Ecto neural progenitor cell (in vitro differentiated cells): ENCODE results near the gene SLC6A13.
A peak's percentile ranks its signal among the peaks of the same experiment; 100 is the strongest.
"Not testable (repeated sequence)": the region's sequence is repeated elsewhere in the genome, so short reads cannot be mapped to it uniquely, and the experiment has no call there.

Experiments
- DNase-seq: peaks from one replicate; pipeline ENCODE4 v3.0.0-alpha.2; 2018; ENCODE audit warnings: low spot score

The SLC6A13 gene

GRCh38 chr12:197911-198695, 64.5 kb downstream of the SLC6A13 start:
- DNase-seq, result no peak

GRCh38 chr12:197347-197746, 65.3 kb downstream of the SLC6A13 start:
- DNase-seq, result no peak

- DNase-seq, result no peak
Observed at GRCh38 chr12:196436-196835, 66.2 kb downstream of the SLC6A13 start.

GRCh38 chr12:195951-196350, 66.7 kb downstream of the SLC6A13 start:
- DNase-seq, result no peak

- no peak for DNase-seq
Observed at GRCh38 chr12:195156-195555, 67.5 kb downstream of the SLC6A13 start.

GRCh38 chr12:194276-194675, 68.4 kb downstream of the SLC6A13 start:
- DNase-seq, result no peak

- DNase-seq, result no peak
Observed at GRCh38 chr12:193261-193660, 69.4 kb downstream of the SLC6A13 start.

- no peak for DNase-seq
Observed at GRCh38 chr12:191541-191940, 71.1 kb downstream of the SLC6A13 start.

- no peak for DNase-seq
Observed at GRCh38 chr12:190881-191280, 71.8 kb downstream of the SLC6A13 start.

GRCh38 chr12:189622-189962, 73.0 kb downstream of the SLC6A13 start:
- DNase-seq, result no peak

- peak; percentile 89 for DNase-seq
Observed at GRCh38 chr12:188910-189621, 73.6 kb downstream of the SLC6A13 start.

- not testable (repeated sequence) for DNase-seq
Observed at GRCh38 chr12:187986-188909, 74.4 kb downstream of the SLC6A13 start.

GRCh38 chr12:186006-186625, 76.5 kb downstream of the SLC6A13 start:
- no peak for DNase-seq

GRCh38 chr12:185576-185955, 77.1 kb downstream of the SLC6A13 start:
- DNase-seq, result no peak

GRCh38 chr12:184811-185575, 77.6 kb downstream of the SLC6A13 start:
- DNase-seq, result no peak

GRCh38 chr12:182381-182892, 80.2 kb downstream of the SLC6A13 start:
- DNase-seq, result no peak

GRCh38 chr12:181921-182320, 80.7 kb downstream of the SLC6A13 start:
- DNase-seq, result no peak

GRCh38 chr12:180445-180844, 82.2 kb downstream of the SLC6A13 start:
- DNase-seq, result no peak

- no peak for DNase-seq
Observed at GRCh38 chr12:179885-180284, 82.8 kb downstream of the SLC6A13 start.

- no peak for DNase-seq
Observed at GRCh38 chr12:179131-179884, 83.3 kb downstream of the SLC6A13 start.

GRCh38 chr12:178829-179109, 83.9 kb downstream of the SLC6A13 start:
- DNase-seq, result no peak
